ENCODE measurements around the gene SDR42E2.
A peak's percentile ranks its signal among the peaks of the same experiment; 100 is the strongest.

The SDR42E2 gene

DNA sequence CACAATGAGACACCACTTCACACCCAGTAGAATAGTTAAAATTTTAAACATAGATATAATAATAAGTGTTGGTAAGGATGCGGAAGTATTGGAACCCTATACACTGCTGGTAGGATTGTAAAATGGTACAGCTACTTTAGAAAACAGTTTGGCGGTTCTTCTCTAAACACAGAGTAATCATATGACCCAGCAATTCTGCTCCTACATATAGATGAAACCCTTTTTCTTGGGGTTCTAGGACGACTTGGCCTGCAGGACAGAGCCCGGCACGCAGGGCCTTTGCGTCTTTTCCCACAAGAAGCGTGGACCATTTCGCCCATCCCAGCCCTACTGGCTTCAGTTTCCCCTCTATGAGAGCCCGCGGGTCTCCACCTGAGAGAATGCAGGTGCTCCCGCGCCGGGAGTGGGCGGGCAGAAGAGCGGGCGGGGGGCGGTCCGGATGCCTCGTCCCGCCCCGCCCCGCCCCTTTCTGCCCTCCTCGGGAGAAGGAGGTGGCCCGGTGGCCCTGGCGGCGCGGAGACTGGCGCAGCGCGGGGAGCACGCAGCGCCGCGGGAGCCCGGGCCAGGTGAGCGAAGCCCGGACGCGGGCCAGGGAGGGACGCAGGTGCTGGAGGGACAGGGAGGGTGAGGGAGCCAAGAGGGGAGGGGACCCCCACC is at the start of gene SDR42E2:
Gene SDR42E2 (plus strand): TSS at position 508 of the 657 bp plus-strand sequence. CDS start 3,077 bp downstream, outside the sequence.
- Histone ChIP-seq H3K4me1 (peaks cover 0 to 9% (median 2%) of the 10 kb centered on the region in 10 experiments; a peak in 9 of 20 replicates), H4K20me1 (no peaks in the 10 kb centered on the region), H3K27me3 (no peaks in the 10 kb centered on the region), H3K36me3 (no peaks in the 10 kb centered on the region), H3K27ac (no peak within 1 kb of the TSS), H3K9ac (no peak within 1 kb of the TSS), H3K4me2 (no peak within 1 kb of the TSS), H3K4me3 (no peak within 1 kb of the TSS), H3K9me3 (replicated peaks in 1 of 11) (peaks cover 0 to 6% (median 0%) of the 10 kb centered on the region in 11 experiments; a peak in 3 of 22 replicates)
- no peak for TF ChIP-seq Cebpa-rat (IDR thresholded peaks at IDR 0.05)

DNA sequence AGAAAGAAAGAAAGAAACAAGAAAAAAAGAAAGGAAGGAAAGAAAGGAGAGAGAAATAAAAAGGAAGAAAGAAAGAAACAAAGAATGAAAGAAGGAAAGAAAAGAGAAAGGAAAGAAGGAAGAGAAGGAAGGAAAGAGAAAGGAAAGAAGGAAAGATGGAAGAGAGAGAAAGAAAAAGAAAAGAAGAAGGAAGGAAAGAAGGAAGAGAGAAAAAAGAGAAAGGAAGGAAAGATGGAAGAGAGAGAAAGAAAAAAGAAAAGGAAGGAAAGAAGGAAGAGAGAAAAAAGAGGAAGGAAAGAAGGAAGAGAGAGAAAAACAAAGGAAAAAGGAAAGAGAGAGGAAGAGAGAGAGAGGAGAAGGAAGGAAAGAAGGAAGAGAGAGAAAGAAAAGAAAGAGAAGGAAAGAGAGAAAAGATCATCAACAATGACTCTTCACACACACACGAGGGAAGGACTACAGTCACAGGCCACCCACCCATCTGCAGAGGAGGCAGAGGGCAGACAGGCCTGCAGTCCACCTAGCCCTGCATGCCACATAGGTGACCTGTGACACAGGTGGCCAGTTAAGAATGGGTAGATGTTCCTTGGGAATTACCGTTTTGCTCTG is 46.1 kb upstream of the SDR42E2 start:
- Histone ChIP-seq H3K4me2 (no peak overlapping the region), H3K9ac (no peak overlapping the region), H3K4me3 (no peak overlapping the region), H3K27me3 (no peaks in the 10 kb centered on the region), H4K20me1 (no peaks in the 10 kb centered on the region), H3K27ac (no peak overlapping the region), H3K9me3 (replicated peaks in 1 of 11) (no peaks in the 10 kb centered on the region), H3K4me1 (peaks cover 0 to 5% (median 2%) of the 10 kb centered on the region in 10 experiments; a peak in 9 of 20 replicates), H3K36me3 (no peaks in the 10 kb centered on the region)
- TF ChIP-seq Cebpa-rat (IDR thresholded peaks at IDR 0.05), result no peak

DNA sequence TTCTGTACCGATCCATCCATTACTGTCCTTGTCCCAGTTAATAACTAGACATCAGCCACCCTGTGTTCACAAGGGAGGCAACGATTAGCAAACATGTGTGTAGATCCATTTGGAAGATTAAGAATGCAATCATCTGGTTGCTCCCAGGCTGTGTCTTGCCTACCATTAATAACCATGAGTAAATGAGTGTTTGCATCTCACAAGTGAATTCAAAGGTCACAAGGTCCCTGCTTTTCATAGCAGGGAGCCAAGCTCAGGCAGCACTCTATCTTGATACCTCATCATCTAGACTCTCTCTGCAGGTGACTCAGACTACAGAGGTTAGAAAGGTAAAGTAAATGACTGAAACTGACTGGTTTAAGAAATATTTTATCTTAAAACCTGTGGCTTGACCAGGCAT is 44.7 kb upstream of the SDR42E2 start:
- no peak for TF ChIP-seq Cebpa-rat (IDR thresholded peaks at IDR 0.05)
- H3K4me1 ChIP-seq, result peaks cover 1 to 4% (median 3%) of the 10 kb centered on the region in 10 experiments
- H3K4me2 ChIP-seq, result no peak overlapping the region
- no peak overlapping the region for H3K27ac ChIP-seq
- no peaks in the 10 kb centered on the region for H3K36me3 ChIP-seq
- H3K9ac ChIP-seq, result no peak overlapping the region
- H4K20me1 ChIP-seq, result no peaks in the 10 kb centered on the region
- H3K9me3 ChIP-seq (replicated peaks in 1 of 11), result no peaks in the 10 kb centered on the region
- no peak overlapping the region for H3K4me3 ChIP-seq
- H3K27me3 ChIP-seq, result no peaks in the 10 kb centered on the region

DNA sequence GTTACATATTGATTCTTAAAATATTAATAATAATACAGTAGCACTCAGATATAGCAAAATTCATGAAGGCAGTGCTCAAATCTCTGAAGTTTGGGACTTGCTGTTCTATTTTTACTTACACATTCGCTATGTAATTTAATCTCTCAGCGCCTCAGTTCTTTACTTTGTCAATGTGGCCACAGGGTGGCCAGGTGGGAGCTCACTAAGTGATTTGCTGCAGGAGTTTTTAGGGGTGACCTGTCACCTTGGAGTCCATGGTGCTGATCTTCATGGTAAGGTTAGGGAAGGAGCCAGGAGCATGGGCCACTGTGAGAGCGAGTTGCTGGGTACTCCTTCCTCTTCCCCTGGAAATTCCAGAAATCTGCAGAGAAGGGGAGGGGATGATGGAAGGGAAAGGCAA is 41.9 kb upstream of the SDR42E2 start:
- Histone ChIP-seq H3K4me3 (no peak overlapping the region), H3K9me3 (replicated peaks in 1 of 11) (no peaks in the 10 kb centered on the region), H4K20me1 (no peaks in the 10 kb centered on the region), H3K36me3 (no peaks in the 10 kb centered on the region), H3K9ac (no peak overlapping the region), H3K27me3 (no peaks in the 10 kb centered on the region), H3K4me2 (no peak overlapping the region), H3K4me1 (peaks cover 16 to 19% (median 18%) of the 10 kb centered on the region in 10 experiments), H3K27ac (no peak overlapping the region)
- TF ChIP-seq Cebpa-rat (IDR thresholded peaks at IDR 0.05), result no peak

DNA sequence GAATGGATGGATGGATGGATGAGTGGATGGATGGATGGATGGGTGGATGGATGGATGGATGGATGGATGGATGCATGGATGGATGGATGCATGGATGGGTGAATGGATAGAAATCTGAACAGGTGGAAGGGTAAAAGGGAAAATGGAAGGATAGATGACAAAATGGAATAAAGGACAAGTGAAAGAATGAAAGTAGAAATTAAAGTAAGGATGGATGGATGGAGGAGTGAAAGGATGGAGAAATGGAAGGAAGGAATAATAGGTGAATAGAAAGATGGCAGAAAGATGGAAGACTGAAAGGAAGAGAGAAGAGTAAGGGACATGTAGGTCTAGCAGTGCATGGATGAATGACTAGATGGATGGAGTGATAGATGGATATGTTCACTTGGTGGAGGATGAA is 40.1 kb upstream of the SDR42E2 start:
- no peaks in the 10 kb centered on the region for H3K27me3 ChIP-seq
- H3K9ac ChIP-seq, result no peak overlapping the region
- H3K4me3 ChIP-seq, result no peak overlapping the region
- H3K9me3 ChIP-seq (replicated peaks in 1 of 11), result no peaks in the 10 kb centered on the region
- peak overlapping the region in 8 of 11 experiments; percentile 41 to 81 (median 76); a peak in 14 of 22 replicates for H3K4me2 ChIP-seq
- H3K4me1 ChIP-seq, result peaks cover 16 to 19% (median 18%) of the 10 kb centered on the region in 10 experiments
- H3K36me3 ChIP-seq, result no peaks in the 10 kb centered on the region
- no peak overlapping the region for H3K27ac ChIP-seq
- H4K20me1 ChIP-seq, result no peaks in the 10 kb centered on the region
- no peak for TF ChIP-seq Cebpa-rat (IDR thresholded peaks at IDR 0.05)

DNA sequence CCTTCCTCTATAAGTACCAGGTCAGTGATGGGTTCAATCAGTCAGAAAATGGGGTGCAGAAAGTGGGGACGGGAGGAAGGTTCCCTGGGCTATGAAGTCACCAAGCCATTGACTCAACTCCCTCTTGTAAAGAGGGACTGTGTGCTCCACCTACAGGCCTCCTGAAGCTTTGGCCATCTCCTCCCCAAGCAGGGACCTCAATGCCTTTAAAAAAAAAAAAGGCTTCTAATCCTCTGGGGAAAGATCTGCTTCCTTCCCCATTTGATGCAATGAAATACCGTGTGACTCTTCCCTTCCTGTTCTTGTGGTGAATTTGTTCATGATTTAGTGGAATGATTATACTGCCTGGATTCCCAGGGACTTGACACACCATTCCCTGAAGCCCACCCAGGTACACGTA is 39.2 kb upstream of the SDR42E2 start:
- Histone ChIP-seq H3K36me3 (no peaks in the 10 kb centered on the region), H3K27me3 (no peaks in the 10 kb centered on the region), H3K4me1 (peaks cover 16 to 19% (median 18%) of the 10 kb centered on the region in 10 experiments), H3K4me2 (peak overlapping the region; percentile 41 to 81 (median 76)), H3K27ac (peak overlapping the region in 8 of 11 experiments; percentile 53 to 70 (median 60); a peak in 16 of 22 replicates), H4K20me1 (no peaks in the 10 kb centered on the region), H3K9ac (peak overlapping the region in 5 of 11 experiments; percentile 1 to 43 (median 28); a peak in 5 of 22 replicates), H3K9me3 (replicated peaks in 1 of 11) (peaks cover 0 to 1% (median 0%) of the 10 kb centered on the region in 11 experiments; a peak in 1 of 22 replicates), H3K4me3 (peak overlapping the region in 2 of 10 experiments; percentile 3 to 7; a peak in 1 of 20 replicates)
- no peak for TF ChIP-seq Cebpa-rat (IDR thresholded peaks at IDR 0.05)

DNA sequence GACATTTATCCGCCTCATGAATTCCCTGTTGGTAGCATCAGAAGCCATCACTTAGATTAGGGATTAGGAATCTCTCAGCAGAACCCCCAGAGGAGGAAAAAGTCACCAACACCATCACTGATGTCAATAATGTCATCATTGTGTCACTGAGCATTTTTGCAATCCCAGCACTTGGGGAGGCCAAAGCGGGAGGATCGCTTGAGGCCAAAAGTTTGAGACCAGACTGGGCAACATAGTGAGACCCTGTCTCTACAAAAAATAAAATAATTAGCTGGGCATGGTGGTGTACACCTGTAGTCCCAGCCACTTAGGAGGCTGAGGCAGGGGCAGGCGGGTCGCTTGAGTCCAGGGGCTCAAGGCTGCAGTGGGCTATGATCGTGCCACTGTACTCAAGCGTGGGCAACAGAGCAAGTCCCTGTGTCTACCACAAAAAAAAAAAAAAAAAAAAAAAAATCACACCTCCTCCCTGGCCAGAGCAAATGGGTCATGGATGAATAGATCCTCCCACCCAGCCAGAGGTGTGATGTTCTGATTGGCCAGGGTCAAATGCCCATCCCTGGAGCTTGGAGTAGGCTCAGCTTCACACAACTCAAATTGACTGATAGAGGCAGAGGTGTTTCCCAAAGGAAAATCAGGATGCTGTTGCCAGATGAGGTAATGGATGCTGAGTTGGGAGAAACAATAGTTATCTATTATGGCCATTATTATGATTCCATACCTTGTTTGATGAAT is 38.4 kb upstream of the SDR42E2 start:
- no peak for TF ChIP-seq Cebpa-rat (IDR thresholded peaks at IDR 0.05)
- Histone ChIP-seq H3K9me3 (replicated peaks in 1 of 11) (peaks cover 0 to 8% (median 0%) of the 10 kb centered on the region in 11 experiments; a peak in 4 of 22 replicates), H4K20me1 (no peaks in the 10 kb centered on the region), H3K9ac (peak overlapping the region in 5 of 11 experiments; percentile 1 to 43 (median 28); a peak in 5 of 22 replicates), H3K27ac (peak overlapping the region in 9 of 11 experiments; percentile 33 to 70 (median 58); a peak in 17 of 22 replicates), H3K4me1 (peaks cover 16 to 19% (median 18%) of the 10 kb centered on the region in 10 experiments), H3K4me3 (0 out of 20 replicates have a peak overlapping the region, but pooled peaks of 1 of the 10 experiments have one; percentile 7), H3K27me3 (no peaks in the 10 kb centered on the region), H3K4me2 (peak overlapping the region; percentile 41 to 81 (median 76)), H3K36me3 (no peaks in the 10 kb centered on the region)

DNA sequence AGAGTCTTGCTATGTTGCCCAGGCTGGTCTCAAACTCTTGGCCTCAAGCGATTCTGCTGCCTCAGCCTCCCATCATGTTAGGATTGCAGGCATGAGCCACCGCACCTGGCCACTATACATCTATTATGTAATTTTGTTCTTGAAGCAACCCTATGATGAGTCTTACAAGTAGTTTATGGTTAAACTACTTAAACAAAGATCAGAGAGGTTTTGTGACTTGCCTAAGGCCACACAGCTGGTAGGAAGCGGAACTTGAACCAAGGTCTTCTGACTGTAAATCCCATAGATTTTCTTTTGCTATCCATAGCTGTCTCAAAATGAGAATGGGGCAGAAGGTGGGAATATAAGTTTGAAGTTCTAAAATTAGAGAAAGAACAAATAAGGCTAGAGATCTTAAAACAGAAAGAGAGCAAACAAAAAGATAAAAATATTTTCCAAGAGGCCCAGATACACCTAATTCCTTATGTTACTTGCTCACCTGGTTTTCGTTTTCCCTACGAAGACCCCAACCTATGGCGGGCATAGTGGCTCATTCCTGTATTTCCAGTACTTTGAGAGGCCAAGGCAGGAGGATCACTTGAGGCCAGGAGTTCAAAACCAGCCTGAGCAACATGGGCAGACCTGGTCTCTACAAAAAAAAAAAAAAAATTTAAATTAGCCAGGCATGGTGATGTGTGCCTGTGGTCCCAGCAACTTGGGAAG is 37.6 kb upstream of the SDR42E2 start:
- TF ChIP-seq Cebpa-rat (IDR thresholded peaks at IDR 0.05), result no peak
- Histone ChIP-seq H3K4me2 (no peak overlapping the region), H3K4me3 (no peak overlapping the region), H3K27me3 (no peaks in the 10 kb centered on the region), H3K27ac (no peak overlapping the region), H3K4me1 (peaks cover 16 to 19% (median 18%) of the 10 kb centered on the region in 10 experiments), H3K9me3 (replicated peaks in 1 of 11) (peaks cover 0 to 8% (median 0%) of the 10 kb centered on the region in 11 experiments; a peak in 4 of 22 replicates), H4K20me1 (no peaks in the 10 kb centered on the region), H3K36me3 (no peaks in the 10 kb centered on the region), H3K9ac (no peak overlapping the region)
